Endothelial cell of umbilical vein (primary cell): ENCODE results near the gene PRDM7.

Source experiments
- CTCF ChIP-seq, 2 donors: IDR thresholded peaks; 1 replicate in 1 of 2; 2 replicates in 1 of 2; pipeline ENCODE4 v1.5.1; 2011; ENCODE audit warnings: low read length in 2 of 2, mild to moderate bottlenecking in 2 of 2, moderate library complexity in 2 of 2, control low read depth in 1 of 2, inconsistent platforms in 1 of 2, low read depth in 1 of 2; ENCODE audit not compliant: insufficient read depth in 1 of 2; ENCODE audit errors: extremely low read depth in 1 of 2
- EZH2 ChIP-seq: IDR thresholded peaks from 2 replicates; pipeline ENCODE4 v1.6.1; 2012; ENCODE audit warnings: borderline replicate concordance, low read depth, mild to moderate bottlenecking, moderate library complexity, low read length, inconsistent platforms; ENCODE audit not compliant: severe bottlenecking
- POLR2A ChIP-seq: IDR thresholded peaks from 2 replicates; pipeline ENCODE4 v1.6.1; 2012; ENCODE audit warnings: low read depth, mild to moderate bottlenecking, control low read depth, low read length

- no peak for TF ChIP-seq CTCF (IDR thresholded peaks at IDR 0.05; ENCODE audit: extremely low read depth in 1 of 2, insufficient read depth in 1 of 2, low read depth in 1 of 2, low read length in 2 of 2)
- no peak for TF ChIP-seq EZH2
- TF ChIP-seq POLR2A: no peak
These were observed 56.8 kb downstream of the PRDM7 start for GRCh38 chr16:90020260-90020837.
